Measurements from ENCODE around the gene KRT2. TPM values are rescaled to one million over a fixed set of nuclear protein-coding genes. Genes with fewer than 3 reads are reported as not detected.

KRT2 gene
- total and polyA plus RNA-seq, 12 donors: 0.16 TPM; not detected in 11

DNA sequence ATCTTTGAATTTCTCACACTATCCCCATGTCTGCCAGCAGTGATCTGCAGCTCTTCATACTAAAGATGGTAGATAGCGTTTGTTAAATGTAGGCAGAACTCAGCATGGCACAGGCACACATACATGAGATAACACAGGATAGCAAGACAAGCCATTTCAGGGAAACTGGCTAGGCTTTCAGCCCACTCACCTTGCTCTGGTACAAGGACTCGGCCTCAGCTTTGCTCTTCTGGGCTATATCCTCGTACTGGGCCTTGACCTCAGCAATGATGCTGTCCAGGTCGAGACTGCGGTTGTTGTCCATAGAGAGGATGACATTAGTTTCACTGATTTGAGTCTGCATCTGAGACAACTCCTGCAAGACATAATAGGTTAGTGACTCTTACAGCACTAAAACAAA lies 25.1 kb upstream of the KRT2 start:
- 84 to 88% (median 86%) methylated on average over 5 of the region's 5 CpGs for WGBS, 4 donors
- no peak for DNase-seq
- H3K36me3 ChIP-seq (replicated peaks in 1 of 2): no peaks in the 10 kb centered on the region
- H3K4me3 ChIP-seq: no peak overlapping the region
- intact Hi-C loops (cut with DNase I): no loop called here
- no peak for TF ChIP-seq POLR2A (IDR thresholded peaks at IDR 0.05)
- TF ChIP-seq, protein P1, sequence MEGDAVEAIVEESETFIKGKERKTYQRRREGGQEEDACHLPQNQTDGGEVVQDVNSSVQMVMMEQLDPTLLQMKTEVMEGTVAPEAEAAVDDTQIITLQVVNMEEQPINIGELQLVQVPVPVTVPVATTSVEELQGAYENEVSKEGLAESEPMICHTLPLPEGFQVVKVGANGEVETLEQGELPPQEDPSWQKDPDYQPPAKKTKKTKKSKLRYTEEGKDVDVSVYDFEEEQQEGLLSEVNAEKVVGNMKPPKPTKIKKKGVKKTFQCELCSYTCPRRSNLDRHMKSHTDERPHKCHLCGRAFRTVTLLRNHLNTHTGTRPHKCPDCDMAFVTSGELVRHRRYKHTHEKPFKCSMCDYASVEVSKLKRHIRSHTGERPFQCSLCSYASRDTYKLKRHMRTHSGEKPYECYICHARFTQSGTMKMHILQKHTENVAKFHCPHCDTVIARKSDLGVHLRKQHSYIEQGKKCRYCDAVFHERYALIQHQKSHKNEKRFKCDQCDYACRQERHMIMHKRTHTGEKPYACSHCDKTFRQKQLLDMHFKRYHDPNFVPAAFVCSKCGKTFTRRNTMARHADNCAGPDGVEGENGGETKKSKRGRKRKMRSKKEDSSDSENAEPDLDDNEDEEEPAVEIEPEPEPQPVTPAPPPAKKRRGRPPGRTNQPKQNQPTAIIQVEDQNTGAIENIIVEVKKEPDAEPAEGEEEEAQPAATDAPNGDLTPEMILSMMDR (IDR thresholded peaks at IDR 0.05): no peak
- H3K27me3 ChIP-seq: peaks cover 18% of the 10 kb centered on the region
- H3K9me3 ChIP-seq (replicated peaks in 1 of 3): no peaks in the 10 kb centered on the region
- H3K27ac ChIP-seq: no peak overlapping the region
- no peaks in the 10 kb centered on the region for H3K4me1 ChIP-seq (replicated peaks in 1 of 2)

DNA sequence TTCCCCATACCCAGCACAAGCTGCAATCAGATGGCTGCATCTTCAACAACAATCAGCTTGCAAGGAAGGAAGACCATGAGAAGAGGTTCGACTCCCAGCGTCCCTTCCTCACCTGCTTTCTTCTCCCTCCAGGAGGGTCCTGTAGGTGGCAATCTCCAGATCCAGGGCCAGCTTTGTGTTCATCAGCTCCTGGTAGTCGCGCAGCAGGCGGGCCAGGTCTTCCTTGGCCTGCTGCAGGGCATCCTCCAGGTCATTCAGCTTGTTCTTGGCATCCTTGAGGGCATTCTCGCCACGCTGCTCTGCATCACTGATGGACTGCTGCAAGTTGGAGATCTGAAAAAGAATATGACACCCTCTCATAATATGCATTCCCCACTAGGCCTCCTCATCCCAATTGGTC lies 24.2 kb upstream of the KRT2 start:
- no peaks in the 10 kb centered on the region for H3K36me3 ChIP-seq (replicated peaks in 1 of 2)
- H3K27ac ChIP-seq: no peak overlapping the region
- no peak for DNase-seq
- no peak for TF ChIP-seq POLR2A (IDR thresholded peaks at IDR 0.05)
- TF ChIP-seq, protein P1 (IDR thresholded peaks at IDR 0.05): no peak
- WGBS, 4 donors: 81 to 94% (median 90%) methylated on average over 7 of the region's 7 CpGs
- H3K4me1 ChIP-seq (replicated peaks in 1 of 2): no peaks in the 10 kb centered on the region
- H3K4me3 ChIP-seq: no peak overlapping the region
- H3K9me3 ChIP-seq (replicated peaks in 1 of 3): no peaks in the 10 kb centered on the region
- intact Hi-C loops (cut with DNase I): no loop called here
- peaks cover 14% of the 10 kb centered on the region for H3K27me3 ChIP-seq

DNA sequence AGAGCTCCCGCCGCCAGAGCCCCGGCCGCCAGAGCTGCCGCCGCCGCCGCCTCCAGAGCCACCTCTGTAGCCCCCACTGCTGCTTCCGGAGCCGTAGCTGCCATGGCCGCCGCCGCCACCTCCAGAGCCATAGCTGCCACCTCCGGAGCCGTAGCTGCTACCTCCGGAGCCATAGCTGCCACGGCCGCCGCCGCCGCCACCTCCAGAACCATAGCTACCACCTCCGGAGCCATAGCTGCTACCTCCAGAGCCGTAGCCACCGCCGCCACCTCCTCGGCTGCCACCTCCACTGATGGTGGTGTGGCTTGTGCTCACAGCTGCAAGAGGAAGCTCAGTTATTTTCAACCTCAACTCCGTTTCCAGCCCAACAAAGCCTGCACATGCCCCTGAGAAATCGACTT lies 23.3 kb upstream of the KRT2 start:
- H3K27ac ChIP-seq: no peak overlapping the region
- no peaks in the 10 kb centered on the region for H3K9me3 ChIP-seq (replicated peaks in 1 of 3)
- no peak overlapping the region for H3K4me3 ChIP-seq
- no peaks in the 10 kb centered on the region for H3K36me3 ChIP-seq (replicated peaks in 1 of 2)
- peaks cover 13% of the 10 kb centered on the region for H3K27me3 ChIP-seq
- intact Hi-C loops (cut with DNase I): no loop called here
- no peaks in the 10 kb centered on the region for H3K4me1 ChIP-seq (replicated peaks in 1 of 2)
- TF ChIP-seq, protein P1 (IDR thresholded peaks at IDR 0.05): no peak
- TF ChIP-seq POLR2A (IDR thresholded peaks at IDR 0.05): no peak
- no peak for DNase-seq
- 90 to 93% (median 92%) methylated on average over 11 to 28 of the region's 28 CpGs for WGBS, 4 donors

DNA sequence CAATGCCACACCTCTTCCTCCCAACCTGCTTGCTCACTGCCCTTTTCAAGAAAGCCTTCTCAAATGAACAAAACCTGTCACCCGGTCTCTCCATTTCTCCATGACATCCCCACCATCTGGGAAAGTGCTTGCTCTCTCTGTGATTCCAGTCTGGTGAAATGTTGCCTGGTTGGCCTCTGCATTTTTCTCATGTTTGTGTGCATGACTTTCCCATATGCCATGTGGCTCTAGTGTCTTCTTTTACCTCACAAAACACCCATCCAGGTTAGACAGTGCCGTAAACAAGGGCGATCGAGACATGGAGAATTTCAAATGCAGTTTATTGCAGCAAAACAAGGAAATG lies 22.4 kb upstream of the KRT2 start:
- DNase-seq: no peak
- no peaks in the 10 kb centered on the region for H3K4me1 ChIP-seq (replicated peaks in 1 of 2)
- no peak overlapping the region for H3K27ac ChIP-seq
- intact Hi-C loops (cut with DNase I): no loop called here
- no peaks in the 10 kb centered on the region for H3K36me3 ChIP-seq (replicated peaks in 1 of 2)
- no peak overlapping the region for H3K4me3 ChIP-seq
- H3K9me3 ChIP-seq (replicated peaks in 1 of 3): no peaks in the 10 kb centered on the region
- peaks cover 18% of the 10 kb centered on the region for H3K27me3 ChIP-seq
- WGBS, 4 donors: 92 to 95% (median 94%) methylated on average over 4 of the region's 4 CpGs
- TF ChIP-seq, protein P1 (IDR thresholded peaks at IDR 0.05): no peak
- no peak for TF ChIP-seq POLR2A (IDR thresholded peaks at IDR 0.05)

Data from adrenal gland (tissue), 12 donors.